Esophagus muscularis mucosa (tissue), 4 donors: ENCODE data around the gene TTC34. TPM values are rescaled to one million over a fixed set of nuclear protein-coding genes. Genes with fewer than 3 reads are reported as not detected.

Experiments used
- DNase-seq: peaks from one replicate; pipeline ENCODE4 v3.0.0-alpha.2; 2017; ENCODE audit errors: extremely low spot score
- H3K27ac ChIP-seq, 4 donors: fragments of 200-600 bp; sonication (generic); replicated peaks in 1 of 4; 1 replicate in 3 of 4; 2 replicates in 1 of 4; pipeline ENCODE4 v1.5.1; 2016 to 2019; ENCODE audit warnings: mild to moderate bottlenecking in 1 of 4
- H3K27me3 ChIP-seq, 4 donors: fragments of 200-600 bp; sonication (generic); one replicate each; pipeline versions ENCODE4 v1.5.1 to v1.6.0; 2016 to 2019
- H3K36me3 ChIP-seq, 4 donors: fragments of 200-600 bp; sonication (generic); one replicate each; pipeline ENCODE4 v1.5.1; 2016 to 2019
- H3K4me1 ChIP-seq, 4 donors: fragments of 200-600 bp; sonication (generic); one replicate each; pipeline ENCODE4 v1.5.1; 2016 to 2019
- H3K4me3 ChIP-seq, 4 donors: fragments of 200-600 bp; sonication (generic); 1 replicate in 2 of 4; 2 replicates in 2 of 4; pipeline ENCODE4 v1.5.1; 2016 to 2019; ENCODE audit warnings: mild to moderate bottlenecking in 4 of 4, moderate library complexity in 1 of 4
- H3K9me3 ChIP-seq, 4 donors: fragments of 200-600 bp; sonication (generic); 1 replicate in 3 of 4; 2 replicates in 1 of 4; pipeline ENCODE4 v1.5.1; 2016 to 2019
- CTCF ChIP-seq, 3 experiments: fragments of 200-600 bp in 2 of 3; fragments of 450-650 bp in 1 of 3; sonication (generic) in 2 of 3; IDR thresholded peaks; one replicate each; pipeline ENCODE4 v1.5.1; 2017 to 2019; ENCODE audit warnings: antibody characterized with exemption in 3 of 3, mild to moderate bottlenecking in 2 of 3, moderate library complexity in 1 of 3
- EP300 ChIP-seq: sonication (generic); formaldehyde crosslinking; IDR thresholded peaks from one replicate; pipeline ENCODE4 v1.6.1; 2017; ENCODE audit warnings: antibody characterized with exemption
- POLR2A ChIP-seq: fragments of 450-650 bp; IDR thresholded peaks from one replicate; pipeline ENCODE4 v1.6.1; 2017; ENCODE audit warnings: antibody characterized with exemption, moderate library complexity, mild to moderate bottlenecking, low read depth
- POLR2AphosphoS5 ChIP-seq, 2 donors: sonication (generic); formaldehyde crosslinking; IDR thresholded peaks; one replicate each; pipeline ENCODE4 v1.6.1; 2017; ENCODE audit warnings: antibody characterized with exemption in 2 of 2
- WGBS: methylation state at CpG from one replicate; pipeline ENCODE4 v1.1.5; 2018; 5-methylcytosine and 5-hydroxymethylcytosine counted together
- intact Hi-C: fragments of 100-400 bp; cut with DNase I; formaldehyde crosslinking; loops from one replicate; pipeline ENCODE4 v1.15.1; 2023
- total RNA-seq, 4 donors: library from RNA; depleted of rRNA; stranded (reverse); fragments of >200 nt; gene quantifications; one replicate each; pipeline versions ENCODE4 v1.1.0 to v1.2.1, GENCODE V29; 2016

The TTC34 gene
- total RNA-seq, 4 donors from 2014 or later: under 0.01 to 0.46 (median 0.10) TPM

- WGBS: 91% methylated on average over 8 of the region's 25 CpGs
- Histone ChIP-seq H3K27me3 (peaks cover 0 to 23% (median under 1%) of the 10 kb centered on the region in 4 donors), H3K36me3 (peaks cover 0 to 19% (median 10%) of the 10 kb centered on the region in 4 donors), H3K9me3 (no peaks in the 10 kb centered on the region), H3K4me1 (peaks cover 33 to 52% (median 38%) of the 10 kb centered on the region in 4 donors), H3K4me3 (no peak overlapping the region), H3K27ac (no peak overlapping the region)
- no peak for TF ChIP-seq EP300
- no peak for TF ChIP-seq POLR2AphosphoS5 (IDR thresholded peaks at IDR 0.05)
- TF ChIP-seq POLR2A: no peak
- no peak for TF ChIP-seq CTCF (IDR thresholded peaks at IDR 0.05)
- no peak for DNase-seq
- intact Hi-C loops: no loop called here
Measured at GRCh38 chr1:2589431-2590232, 211.9 kb downstream of the TTC34 start.

GRCh38 chr1:2588661-2589430 is 212.6 kb downstream of the TTC34 start:
- Histone ChIP-seq H3K9me3 (no peaks in the 10 kb centered on the region), H3K27me3 (peaks cover 0 to 15% (median 0%) of the 10 kb centered on the region in 4 donors), H3K4me3 (no peak overlapping the region), H3K27ac (no peak overlapping the region), H3K4me1 (peaks cover 28 to 52% (median 41%) of the 10 kb centered on the region in 4 donors), H3K36me3 (peaks cover 0 to 19% (median 10%) of the 10 kb centered on the region in 4 donors)
- TF ChIP-seq CTCF (IDR thresholded peaks at IDR 0.05) (no peak), POLR2A (no peak), POLR2AphosphoS5 (IDR thresholded peaks at IDR 0.05) (no peak), EP300 (no peak)
- DNase-seq: no peak
- WGBS: 84% methylated on average over 8 of the region's 23 CpGs
- intact Hi-C loops: no loop called here

GRCh38 chr1:2587860-2588571 is 213.5 kb downstream of the TTC34 start:
- intact Hi-C loops: loop anchor here (2.0 kb wide), 1 partner anchor 55 kb away; no protein-coding TSS in a partner anchor
- no peak for TF ChIP-seq EP300
- no peak for TF ChIP-seq POLR2A
- TF ChIP-seq CTCF (IDR thresholded peaks at IDR 0.05): no peak
- no peak for TF ChIP-seq POLR2AphosphoS5 (IDR thresholded peaks at IDR 0.05)
- Histone ChIP-seq H3K9me3 (no peaks in the 10 kb centered on the region), H3K4me3 (peak overlapping the region; percentile 82 to 95 (median 88)), H3K36me3 (peaks cover 0 to 19% (median 10%) of the 10 kb centered on the region in 4 donors), H3K27me3 (peaks cover 0 to 7% (median 0%) of the 10 kb centered on the region in 4 donors), H3K4me1 (peaks cover 22 to 50% (median 40%) of the 10 kb centered on the region in 4 donors), H3K27ac (no peak overlapping the region)
- WGBS: 100% methylated on average over 3 of the region's 19 CpGs
- DNase-seq: no peak

GRCh38 chr1:2587071-2587859 is 214.2 kb downstream of the TTC34 start:
- peaks cover 0 to 19% (median 10%) of the 10 kb centered on the region in 4 donors for H3K36me3 ChIP-seq
- no peaks in the 10 kb centered on the region for H3K9me3 ChIP-seq
- H3K4me1 ChIP-seq: peaks cover 22 to 49% (median 40%) of the 10 kb centered on the region in 4 donors
- no peaks in the 10 kb centered on the region for H3K27me3 ChIP-seq
- TF ChIP-seq EP300 (no peak), POLR2AphosphoS5 (IDR thresholded peaks at IDR 0.05) (no peak), POLR2A (no peak), CTCF (IDR thresholded peaks at IDR 0.05) (no peak)
- peak overlapping the region; percentile 92 to 99 (median 98) for H3K27ac ChIP-seq
- WGBS: 15% methylated on average over 15 of the region's 52 CpGs
- no peak for DNase-seq
- H3K4me3 ChIP-seq: peak overlapping the region; percentile 82 to 95 (median 88)
- intact Hi-C loops: loop anchor here (2.0 kb wide), 1 partner anchor 56 kb away; no protein-coding TSS in a partner anchor
